Measurements from ENCODE around the gene C16orf96. TPM values are rescaled to one million over a fixed set of nuclear protein-coding genes. Genes with fewer than 3 reads are reported as not detected.
A peak's percentile ranks its signal among the peaks of the same experiment; 100 is the strongest.

The C16orf96 gene
- polyA plus RNA-seq, 3 donors: 0.16 to 0.27 (median 0.24) TPM

DNA sequence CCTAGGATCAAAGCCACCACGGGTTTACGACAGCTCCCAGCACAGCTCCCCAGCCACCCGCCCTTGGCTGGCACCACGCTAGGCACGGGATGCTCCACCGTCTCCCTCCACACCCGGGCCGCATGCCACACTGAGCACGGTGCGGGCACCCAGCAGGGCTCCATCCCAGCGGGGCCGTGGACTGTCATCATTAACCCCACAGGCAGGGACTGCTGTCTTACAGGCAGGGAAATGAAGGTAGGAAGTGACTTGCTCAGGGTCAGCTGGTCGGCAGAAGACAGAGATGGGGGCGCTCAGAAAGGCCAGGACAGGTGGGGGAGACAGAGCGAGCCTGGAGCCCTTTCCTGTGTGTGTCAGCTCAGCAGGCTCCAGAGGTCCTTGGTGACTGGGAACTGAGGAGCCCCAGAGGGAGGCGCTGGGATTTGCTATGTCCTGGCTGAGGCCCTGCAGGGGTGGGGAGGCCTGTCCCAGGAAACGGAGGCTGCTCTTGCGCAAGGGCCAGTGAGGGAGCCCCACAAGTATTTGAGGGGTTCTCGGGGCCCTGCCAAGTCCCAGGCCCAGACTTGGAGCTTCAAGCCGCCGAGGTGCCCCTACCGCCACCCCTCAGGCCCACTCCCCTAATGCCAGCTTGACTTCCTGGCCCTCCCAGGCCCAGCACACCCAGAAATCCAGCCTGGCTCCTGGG is 55.3 kb downstream of the C16orf96 start:
- no peak for DNase-seq (ENCODE audit: extremely low read depth in 1 of 11, low read depth in 9 of 11, low spot score in 4 of 11)

- no peak for DNase-seq (ENCODE audit: extremely low read depth in 1 of 11, low read depth in 9 of 11, low spot score in 4 of 11)
Observed at GRCh38 chr16:4612474-4612931, 56.4 kb downstream of the C16orf96 start.

GRCh38 chr16:4612977-4613635 is 57.0 kb downstream of the C16orf96 start:
- DNase-seq (ENCODE audit: extremely low read depth in 1 of 11, low read depth in 9 of 11, low spot score in 4 of 11): no peak

DNA sequence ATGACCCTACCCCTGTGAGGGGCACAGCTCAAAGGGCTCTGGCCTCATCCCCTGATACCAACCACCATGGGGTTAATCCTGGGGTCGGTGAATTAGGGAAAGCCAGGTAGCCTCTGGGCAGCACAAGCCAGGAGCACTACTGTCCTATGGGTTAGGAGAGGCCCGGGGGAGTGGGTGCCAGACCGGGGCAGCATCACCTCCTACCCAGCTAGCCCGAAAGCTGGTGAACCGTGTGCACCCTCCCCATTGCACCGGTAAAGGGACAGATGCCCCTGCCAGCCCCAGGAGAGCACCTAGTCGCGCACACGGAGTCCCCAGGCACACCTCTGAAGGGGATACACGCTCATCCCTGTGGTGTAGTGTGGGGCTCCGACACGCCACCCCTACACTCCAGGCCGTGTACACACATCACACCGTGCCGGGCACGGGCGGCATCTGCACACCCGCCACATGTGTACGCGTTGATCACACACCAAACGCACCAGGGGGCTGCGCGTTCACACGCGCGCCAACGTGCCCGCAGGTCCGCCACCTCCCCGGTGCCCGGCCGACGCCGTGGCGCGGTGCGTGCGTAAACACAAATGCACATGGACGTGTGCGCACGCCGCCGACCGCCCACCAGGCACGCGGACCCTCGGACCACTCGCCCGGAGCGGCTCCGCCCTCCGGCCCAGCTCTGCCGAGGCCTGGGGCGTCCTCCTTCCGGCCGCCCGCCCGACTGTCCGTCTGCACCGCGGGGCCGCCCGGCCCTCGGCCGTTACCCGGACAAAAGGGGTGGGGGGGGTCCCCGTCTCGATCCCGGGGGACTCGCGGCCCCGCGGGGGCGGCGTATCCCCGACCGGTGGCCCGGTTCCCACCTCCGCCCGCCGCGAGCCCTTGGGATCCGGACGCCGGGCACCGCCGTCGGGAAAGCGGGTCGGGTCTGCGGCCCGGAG is 57.8 kb downstream of the C16orf96 start:
- DNase-seq (ENCODE audit: extremely low read depth in 1 of 11, low read depth in 9 of 11, low spot score in 4 of 11): peak in 2 of 11 donors; percentile 28 to 48

DNA sequence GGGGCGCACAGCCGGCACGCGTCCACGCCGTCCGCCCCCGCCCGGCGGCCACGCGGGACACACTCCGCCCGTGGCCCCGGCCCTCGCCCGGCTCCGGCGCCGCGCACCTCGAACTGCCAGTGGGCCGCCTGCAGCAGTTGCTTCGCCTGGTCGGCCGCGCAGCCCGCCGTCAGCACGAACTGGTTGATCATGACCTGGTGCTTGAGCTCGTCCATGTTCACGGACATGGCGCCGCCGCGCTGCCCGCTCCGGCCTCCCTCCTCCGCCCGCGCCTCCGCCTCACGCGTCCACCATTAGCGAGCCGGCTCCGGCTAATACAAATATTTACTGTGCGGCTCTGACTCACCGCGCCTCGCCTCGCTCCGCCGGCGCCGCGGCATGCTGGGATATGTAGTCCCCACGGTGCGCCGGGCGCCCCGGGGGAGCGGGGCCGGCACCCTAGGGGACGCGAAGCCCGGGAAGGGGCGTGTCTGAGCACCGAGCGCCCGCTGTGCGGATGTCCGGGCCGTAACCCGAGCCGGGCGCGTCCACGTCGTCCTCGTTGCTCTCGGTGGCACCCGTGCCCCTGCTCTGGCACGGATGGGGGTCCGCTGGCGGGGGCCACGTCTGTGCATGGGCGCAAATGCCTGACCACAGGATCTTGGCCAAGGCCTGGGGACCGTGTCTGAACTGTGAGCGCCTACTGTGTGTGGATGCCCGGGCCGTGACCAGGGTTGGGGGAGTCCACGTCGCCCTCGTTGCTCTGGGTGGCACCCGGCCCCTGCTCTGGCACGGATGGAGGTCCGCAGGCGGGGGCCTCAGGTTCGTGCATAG is 58.6 kb downstream of the C16orf96 start, which contains the start of gene UBALD1:
Gene UBALD1 (minus strand): TSS at position 318 of the 813 bp plus-strand sequence. CDS start 91 bp downstream, at position 227.
- DNase-seq (ENCODE audit: extremely low read depth in 1 of 11, low read depth in 9 of 11, low spot score in 4 of 11): peak in 9 of 11 donors; percentile 72 to 81 (median 76)

- DNase-seq (ENCODE audit: extremely low read depth in 1 of 11, low read depth in 9 of 11, low spot score in 4 of 11): no peak
Observed at GRCh38 chr16:4615384-4616046, 59.4 kb downstream of the C16orf96 start.

- peak; percentile 99 to 100 (median 100) for DNase-seq (ENCODE audit: extremely low read depth in 1 of 11, low read depth in 9 of 11, low spot score in 4 of 11)
Observed at GRCh38 chr16:4616047-4616811, 60.1 kb downstream of the C16orf96 start.

GRCh38 chr16:4617880-4618279 is 61.7 kb downstream of the C16orf96 start:
- DNase-seq (ENCODE audit: extremely low read depth in 1 of 11, low read depth in 9 of 11, low spot score in 4 of 11): no peak

DNA sequence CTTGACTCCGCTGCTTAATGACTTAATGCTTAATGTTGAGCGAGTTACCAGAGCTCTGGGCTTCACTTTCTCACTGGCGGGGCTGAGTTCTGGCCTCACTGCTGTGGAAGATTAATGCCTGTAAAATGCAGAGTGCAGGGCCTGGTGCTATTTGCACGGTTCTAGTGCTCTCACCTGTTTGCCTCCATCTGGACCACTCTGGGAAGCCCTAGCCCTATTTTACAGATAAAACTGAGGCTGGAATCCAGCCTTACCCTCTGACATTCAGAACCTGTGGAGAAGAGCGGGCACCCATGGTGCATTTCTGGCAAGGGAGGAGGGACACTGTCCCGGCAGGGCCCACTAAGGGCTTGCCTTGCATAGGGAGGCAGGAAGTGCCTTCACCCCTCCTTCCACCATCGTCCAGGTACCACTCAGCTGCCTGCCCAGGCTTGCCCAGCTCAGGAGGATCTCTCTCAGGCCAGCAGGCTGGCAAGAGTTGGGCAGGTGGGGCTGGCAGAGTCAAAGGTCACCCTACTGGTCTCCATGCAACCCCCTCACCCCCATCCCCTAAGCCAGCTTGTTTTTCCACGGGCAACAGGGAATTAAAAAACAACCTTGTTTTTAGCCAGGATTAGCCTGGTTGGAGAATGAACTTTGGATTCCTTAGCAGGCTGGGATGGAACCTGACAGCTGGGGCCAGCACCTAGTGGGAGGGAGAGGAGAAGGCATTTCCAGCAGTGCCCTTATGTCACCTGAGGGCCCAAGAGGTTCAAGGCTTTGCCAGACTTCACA is 62.7 kb downstream of the C16orf96 start:
- DNase-seq (ENCODE audit: extremely low read depth in 1 of 11, low read depth in 9 of 11, low spot score in 4 of 11): no peak

DNA sequence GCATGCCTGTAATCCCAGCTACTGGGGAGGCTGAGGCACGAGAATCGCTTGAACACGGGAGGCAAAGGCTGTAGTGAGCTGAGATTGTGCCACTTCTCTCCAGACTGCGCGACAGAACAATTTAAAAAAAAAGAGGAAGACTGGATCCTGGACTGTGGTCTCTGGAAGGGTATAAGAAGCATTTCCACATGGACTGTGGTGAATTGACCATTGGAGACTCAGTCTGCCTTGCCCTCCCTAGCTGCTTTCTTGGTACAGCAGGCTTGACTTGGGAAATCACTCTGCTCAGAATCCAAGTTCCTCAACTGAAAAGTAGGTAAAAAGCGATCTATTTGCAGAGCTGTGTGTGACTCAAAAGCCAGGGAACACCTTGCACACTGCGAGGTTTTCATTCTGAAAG is 67.5 kb downstream of the C16orf96 start:
- no peak for DNase-seq (ENCODE audit: extremely low read depth in 1 of 11, low read depth in 9 of 11, low spot score in 4 of 11)

DNA sequence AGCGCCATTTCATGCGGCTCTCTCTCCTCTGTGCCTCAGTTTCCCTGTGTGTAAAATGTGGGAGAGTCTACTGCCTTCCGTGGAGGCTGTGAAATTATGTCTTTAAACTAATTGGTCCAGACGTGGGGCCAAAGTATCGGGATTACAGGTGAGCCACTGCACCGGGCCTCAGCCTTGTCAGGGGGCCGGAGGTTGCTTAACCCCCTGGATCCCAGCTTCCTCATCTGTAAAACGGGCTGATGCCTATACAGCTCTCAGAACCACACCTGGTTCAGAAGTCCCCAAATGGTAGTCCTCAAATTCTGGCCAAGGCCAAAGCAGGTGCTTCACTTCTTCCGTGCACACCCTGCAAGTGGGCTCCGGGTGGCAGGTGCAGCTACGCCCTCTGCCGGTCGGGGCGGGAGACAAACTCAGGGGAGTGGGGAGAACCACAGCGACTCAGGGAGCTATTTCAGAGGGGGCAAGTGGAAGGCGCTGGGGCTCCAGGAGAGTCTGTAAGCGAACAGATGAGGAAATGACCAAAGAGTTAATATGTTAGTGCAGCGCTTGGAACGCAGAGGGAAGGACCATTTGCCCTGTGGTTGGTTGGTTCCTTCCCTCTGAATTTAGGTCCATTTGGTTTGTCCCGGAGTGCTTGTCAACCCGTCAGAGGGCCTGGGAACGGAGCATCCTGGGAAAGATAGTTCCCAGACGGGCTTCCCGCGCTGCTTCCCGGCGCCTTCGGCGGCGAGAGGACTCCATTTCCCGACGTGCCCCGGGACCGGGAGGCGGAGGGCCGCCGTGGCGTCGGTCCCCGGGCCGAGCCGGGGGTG is 68.1 kb downstream of the C16orf96 start, which contains the start of gene MGRN1:
Gene MGRN1 (plus strand): TSS at position 812 of the 812 bp plus-strand sequence. CDS start 135 bp downstream, outside the sequence.
- peak; percentile 96 to 97 (median 97) for DNase-seq (ENCODE audit: extremely low read depth in 1 of 11, low read depth in 9 of 11, low spot score in 4 of 11)

GRCh38 chr16:4624827-4625559 is 68.9 kb downstream of the C16orf96 start:
- peak in 3 of 11 donors; percentile 26 to 54 (median 47) for DNase-seq (ENCODE audit: extremely low read depth in 1 of 11, low read depth in 9 of 11, low spot score in 4 of 11)

DNA sequence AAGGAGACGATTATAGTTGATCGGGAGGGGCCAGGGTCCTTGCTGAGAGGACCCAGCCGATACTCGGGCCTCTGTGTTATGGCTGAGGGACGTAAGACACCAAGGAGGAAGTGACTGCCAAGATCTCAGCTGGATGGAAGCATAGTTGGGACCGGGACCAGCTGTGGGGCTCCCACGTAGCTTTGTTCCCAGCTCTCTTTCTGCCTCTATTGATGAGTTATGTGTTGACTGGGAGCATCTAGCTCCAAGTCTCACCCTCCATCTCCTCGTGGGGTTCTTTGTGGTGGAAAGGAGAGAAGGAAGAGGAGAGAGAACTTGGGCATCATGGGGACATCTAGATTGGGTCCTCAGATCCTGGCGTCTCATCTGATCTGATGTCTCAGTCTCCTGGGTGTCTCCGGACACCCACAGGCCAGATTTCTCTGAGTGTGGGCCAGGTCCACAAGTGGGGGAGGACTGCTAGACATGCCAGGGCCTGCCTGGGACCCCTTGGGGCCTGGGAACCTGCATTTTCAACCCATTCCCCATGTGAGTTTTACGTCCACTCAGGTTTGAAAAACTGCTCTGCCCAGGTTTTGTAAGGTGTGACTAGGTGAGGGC is 69.5 kb downstream of the C16orf96 start:
- DNase-seq (ENCODE audit: extremely low read depth in 1 of 11, low read depth in 9 of 11, low spot score in 4 of 11): no peak

DNA sequence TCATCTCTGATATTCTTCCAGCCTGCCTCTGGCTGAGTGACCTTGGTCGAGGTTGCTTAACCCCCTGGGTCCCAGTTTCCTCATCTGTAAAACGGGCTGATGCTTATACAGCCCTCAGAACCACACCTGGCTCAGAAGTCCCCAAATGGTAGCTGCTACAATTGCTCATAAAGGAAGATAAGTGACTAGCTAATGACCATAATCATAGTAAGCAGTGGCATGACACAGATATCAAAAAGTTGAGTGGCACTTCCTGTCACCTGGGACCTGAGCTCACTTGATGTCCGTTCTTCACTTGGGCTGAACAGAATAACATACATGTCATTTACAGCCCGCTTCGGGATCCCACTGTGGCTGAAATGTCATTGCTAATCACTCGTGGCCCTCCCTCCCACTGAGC is 70.3 kb downstream of the C16orf96 start:
- no peak for DNase-seq (ENCODE audit: extremely low read depth in 1 of 11, low read depth in 9 of 11, low spot score in 4 of 11)

DNA sequence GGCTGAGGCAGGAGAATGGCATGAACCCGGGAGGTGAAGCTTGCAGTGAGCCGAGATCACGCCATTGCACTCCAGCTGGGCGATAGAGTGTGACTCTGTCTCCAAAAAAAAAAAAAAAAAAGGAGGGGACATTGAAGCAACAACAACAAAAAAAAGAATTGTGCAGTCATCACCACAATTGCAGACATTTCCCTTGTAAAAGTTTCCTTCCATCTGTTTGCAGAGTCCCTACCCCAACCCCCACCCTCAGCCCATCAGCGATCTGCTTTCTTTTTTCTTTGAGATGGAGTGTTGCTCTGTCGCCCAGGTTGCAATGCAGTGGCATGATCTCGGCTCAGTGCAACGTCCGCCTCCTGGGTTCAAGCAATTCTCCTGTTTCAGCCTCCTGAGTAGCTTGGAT is 72.1 kb downstream of the C16orf96 start:
- DNase-seq (ENCODE audit: extremely low read depth in 1 of 11, low read depth in 9 of 11, low spot score in 4 of 11): no peak
